IMR-90 (cell line): ENCODE results near the gene FUCA2. TPM values are rescaled to one million over a fixed set of nuclear protein-coding genes. Genes with fewer than 3 reads are reported as not detected.

Experiments
- ATAC-seq: fragments of 200-7000 bp; cut with Tn5 transposase; 2 replicates; pipeline ENCODE4 v1.9.1; 2020; ENCODE audit warnings: low read depth, mild to moderate bottlenecking, moderate library complexity
- BruUV-seq: library from RNA; stranded (reverse); fragments of 400-500 nt; replicated peaks from 2 replicates; lab custom pipeline; 2021; lab: Mats Ljungman, UMichigan
- CTCF ChIA-PET: fragments of 300-600 bp; formaldehyde crosslinking; extraction: SDS; loops from one replicate; lab custom pipeline; 2021; ENCODE audit warnings: antibody characterized with exemption; lab: Yijun Ruan, JAX
- POLR2A ChIA-PET: fragments of 300-600 bp; sonication (Branson Sonifier 250); formaldehyde crosslinking; loops from one replicate; lab custom pipeline; 2022; ENCODE audit warnings: antibody characterized with exemption; ENCODE audit not compliant: unreplicated experiment; lab: Charles Lee
- DNase-seq: peaks from one replicate; pipeline ENCODE4 v3.0.0; 2013
- H2AFZ ChIP-seq: replicated peaks from 2 replicates; pipeline ENCODE3; 2013; ENCODE audit warnings: low read length, mild to moderate bottlenecking; ENCODE audit not compliant: poor library complexity
- H2AK5ac ChIP-seq: 2 replicates; pipeline ENCODE4 v1.6.1; 2013; ENCODE audit warnings: low read depth, low read length, inconsistent platforms
- H2AK9ac ChIP-seq: replicated peaks from 2 replicates; pipeline ENCODE3; 2013; ENCODE audit warnings: mild to moderate bottlenecking, low read depth, low read length, moderate library complexity; ENCODE audit not compliant: poor library complexity
- H2BK120ac ChIP-seq: 2 replicates; pipeline ENCODE4 v1.6.1; 2013; ENCODE audit warnings: low read depth, low read length, inconsistent platforms
- H2BK15ac ChIP-seq: 3 replicates; pipeline ENCODE4 v1.6.1; 2013; ENCODE audit warnings: low read depth, low read length, inconsistent platforms
- H2BK20ac ChIP-seq: 2 replicates; pipeline ENCODE4 v1.6.1; 2013; ENCODE audit warnings: low read depth, mild to moderate bottlenecking, inconsistent platforms, low read length, moderate library complexity
- H2BK5ac ChIP-seq: 2 replicates; pipeline ENCODE4 v1.6.1; 2013; ENCODE audit warnings: mild to moderate bottlenecking, low read depth, low read length, inconsistent platforms; ENCODE audit not compliant: poor library complexity, severe bottlenecking
- H3K14ac ChIP-seq: replicated peaks from 2 replicates; pipeline ENCODE4 v1.6.1; 2013; ENCODE audit warnings: low read depth, low read length, inconsistent platforms
- H3K18ac ChIP-seq: 2 replicates; pipeline ENCODE4 v1.6.1; 2013; ENCODE audit warnings: low read depth, low read length, control low read depth
- H3K23ac ChIP-seq: 2 replicates; pipeline ENCODE4 v1.6.1; 2013; ENCODE audit warnings: low read depth, low read length, inconsistent platforms
- H3K27ac ChIP-seq: 2 replicates; pipeline ENCODE4 v1.5.1; 2013; ENCODE audit warnings: mild to moderate bottlenecking, control low read depth, low read length; ENCODE audit not compliant: insufficient read depth
- H3K27me3 ChIP-seq: 2 replicates; pipeline ENCODE4 v1.6.1; 2013; ENCODE audit warnings: low read length; ENCODE audit not compliant: control insufficient read depth, insufficient read depth
- H3K36me3 ChIP-seq: 2 replicates; pipeline ENCODE4 v1.6.1; 2013; ENCODE audit warnings: low read length, mixed read lengths; ENCODE audit not compliant: control insufficient read depth, insufficient read depth
- H3K4ac ChIP-seq: 2 replicates; pipeline ENCODE4 v1.6.1; 2013; ENCODE audit warnings: low read depth, low read length, inconsistent platforms
- H3K4me1 ChIP-seq: 2 replicates; pipeline ENCODE4 v1.6.1; 2013; ENCODE audit warnings: low read length, mixed read lengths; ENCODE audit not compliant: control insufficient read depth, insufficient read depth
- H3K4me2 ChIP-seq: 2 replicates; pipeline ENCODE4 v1.6.1; 2013; ENCODE audit warnings: low read depth, mild to moderate bottlenecking, control low read depth, low read length, moderate library complexity
- H3K4me3 ChIP-seq: 2 replicates; pipeline ENCODE4 v1.5.1; 2013; ENCODE audit warnings: low read depth, mild to moderate bottlenecking, control low read depth, low read length, moderate library complexity; ENCODE audit not compliant: insufficient read depth
- H3K56ac ChIP-seq: 2 replicates; pipeline ENCODE4 v1.6.1; 2013; ENCODE audit warnings: low read length, inconsistent platforms; ENCODE audit not compliant: insufficient read depth; ENCODE audit errors: extremely low read depth
- H3K79me1 ChIP-seq, 2 experiments: 2 replicates each; pipeline ENCODE4 v1.6.1; 2013; ENCODE audit warnings: low read length in 2 of 2, inconsistent platforms in 1 of 2, low read depth in 1 of 2
- H3K9ac ChIP-seq: 2 replicates; pipeline ENCODE4 v1.6.1; 2013; ENCODE audit warnings: low read depth, low read length, control low read depth
- H3K9me1 ChIP-seq: 2 replicates; pipeline ENCODE4 v1.6.1; 2013; ENCODE audit warnings: low read length, inconsistent platforms; ENCODE audit not compliant: insufficient read depth
- H3K9me3 ChIP-seq: 2 replicates; pipeline ENCODE4 v1.6.1; 2013; ENCODE audit warnings: low read length; ENCODE audit not compliant: control insufficient read depth, insufficient read depth
- H4K20me1 ChIP-seq: 2 replicates; pipeline ENCODE4 v1.6.1; 2013; ENCODE audit warnings: low read length, inconsistent platforms; ENCODE audit not compliant: insufficient read depth
- H4K5ac ChIP-seq: 2 replicates; pipeline ENCODE4 v1.6.1; 2013; ENCODE audit warnings: mild to moderate bottlenecking, low read depth, low read length, control low read depth
- H4K8ac ChIP-seq, 2 experiments: 2 replicates each; pipeline ENCODE4 v1.6.1; 2013; ENCODE audit warnings: low read depth in 2 of 2, low read length in 2 of 2, control low read depth in 1 of 2, inconsistent platforms in 1 of 2
- H4K91ac ChIP-seq: 2 replicates; pipeline ENCODE4 v1.6.1; 2013; ENCODE audit warnings: low read depth, low read length, inconsistent platforms; ENCODE audit not compliant: insufficient read depth
- MXI1 ChIP-seq: IDR thresholded peaks from 2 replicates; pipeline ENCODE4 v1.6.1; 2012; ENCODE audit warnings: low read depth, mild to moderate bottlenecking, low read length, moderate library complexity, borderline replicate concordance
- WGBS, 2 experiments: methylation state at CpG; one replicate each; pipeline versions ENCODE4 v1.1.5 to v1.1.7; 2013; ENCODE audit warnings: missing lambda C conversion rate in 2 of 2; ENCODE audit not compliant: insufficient read length in 1 of 2; ENCODE audit errors: extremely low coverage in 2 of 2; 5-methylcytosine and 5-hydroxymethylcytosine counted together
- dilution Hi-C: fragments of 300-500 bp; cut with HindIII; formaldehyde crosslinking; loops from one replicate; pipeline ENCODE4 v1.14.3; 2018; ENCODE audit warnings: low sequenced_read_pairs; ENCODE audit not compliant: unreplicated experiment
- in situ Hi-C: fragments of 300-500 bp; cut with MboI; formaldehyde crosslinking; loops from 3 replicates; pipeline ENCODE4 v1.14.3; 2019; ENCODE audit warnings: low sequenced_read_pairs, inconsistent platforms, mixed read lengths
- intact Hi-C: fragments of 100-400 bp; cut with micrococcal nuclease; formaldehyde crosslinking; loops from 2 replicates; pipeline ENCODE4 v1.10.0; 2022
- polyA plus RNA-seq, 3 experiments: library from polyadenylated mRNA; depleted of rRNA; stranded (reverse); fragments of >200 nt; gene quantifications; 2 replicates each; pipeline ENCODE4 v1.2.3, GENCODE V29; 2012; ENCODE audit warnings: low replicate concordance in 1 of 3
- total RNA-seq: library from RNA; depleted of rRNA; stranded (reverse); fragments of >200 nt; gene quantifications from 2 replicates; pipeline ENCODE4 v1.2.3, GENCODE V29; 2012
- TF ChIP-seq, protein P1 (sequence below): fragments of 150-350 bp; IDR thresholded peaks from 2 replicates; pipeline ENCODE4 v1.6.1; 2016; ENCODE audit warnings: low read depth, mild to moderate bottlenecking, low read length, moderate library complexity, borderline replicate concordance

FUCA2 gene
- total and polyA plus RNA-seq, 2 of the 4 experiments (the other 2 are of a cell fraction), result 44.1 to 47.4 TPM

DNA sequence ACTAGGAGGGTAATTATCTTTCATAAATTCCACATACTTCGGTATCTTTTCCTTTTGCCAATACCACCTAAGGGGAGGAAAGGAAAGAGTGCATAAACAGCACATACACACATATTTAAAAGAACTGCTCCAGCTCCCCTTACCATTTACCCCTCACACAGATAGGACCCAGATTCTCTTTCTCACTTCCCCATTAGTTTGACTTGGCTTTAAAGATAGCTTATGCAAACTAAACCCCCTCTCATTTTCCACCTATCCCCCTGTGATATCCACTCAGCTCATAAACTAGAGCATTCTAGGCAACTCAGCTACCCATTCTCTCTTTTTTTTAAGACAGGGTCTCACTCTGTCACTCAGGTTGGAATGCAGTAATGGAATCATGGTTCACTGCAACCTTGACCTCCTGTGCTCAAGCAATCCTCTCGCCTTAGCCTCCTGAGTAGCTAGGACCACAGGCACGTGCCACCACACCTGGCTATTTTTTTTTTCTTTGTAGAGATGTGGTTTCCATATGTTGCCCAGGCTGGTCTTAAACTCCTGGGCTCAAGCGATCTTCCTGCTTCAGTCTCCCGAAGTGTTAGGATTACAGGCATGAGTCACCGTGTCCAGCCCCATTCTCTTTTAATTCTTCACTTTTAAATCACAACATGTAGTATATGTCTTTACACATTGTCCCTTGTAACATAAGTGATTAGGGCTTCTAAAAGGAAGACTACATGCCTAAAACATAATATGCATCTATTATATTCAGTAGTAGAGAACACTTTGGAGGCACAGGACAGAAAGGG, 4.0 kb downstream of the FUCA2 start:
- Histone ChIP-seq H3K4me2 (no peak overlapping the region), H4K8ac (no peak overlapping the region), H3K4ac (no peak overlapping the region), H2AFZ (no peak overlapping the region), H3K56ac (no peak overlapping the region), H3K36me3 (peaks cover 10% of the 10 kb centered on the region), H3K9me1 (peaks cover 13% of the 10 kb centered on the region; the same call in 1 of the 2 replicates), H3K27me3 (no peaks in the 10 kb centered on the region), H3K9ac (no peak overlapping the region), H4K91ac (no peak overlapping the region), H3K23ac (no peak overlapping the region), H2BK20ac (no peak overlapping the region), H2BK15ac (no peak overlapping the region), H3K4me1 (peaks cover 10% of the 10 kb centered on the region), H4K5ac (no peak overlapping the region), H2AK9ac (no peak overlapping the region), H3K4me3 (no peak overlapping the region), H2AK5ac (no peak overlapping the region), H3K27ac (no peak overlapping the region), H3K14ac (no peak overlapping the region), H2BK5ac (no peak overlapping the region), H2BK120ac (no peak overlapping the region), H4K20me1 (no peaks in the 10 kb centered on the region), H3K18ac (no peak overlapping the region), H3K79me1 (peaks cover 25 to 55% of the 10 kb centered on the region in 2 experiments), H3K9me3 (no peaks in the 10 kb centered on the region)
- POLR2A ChIA-PET, result no interaction called here
- DNase-seq (peak; percentile 49), ATAC-seq (no peak; the same call in 1 of the 2 replicates)
- dilution Hi-C loops (no loop called here), intact Hi-C loops (no loop called here), in situ Hi-C loops (no loop called here)
- WGBS, 2 experiments, result no CpG with 5 or more reads among the region's 6 CpGs
- CTCF ChIA-PET, result interaction anchor here (0.6 kb wide), 1 partner anchor 29 kb away, joined by 6 read pairs; no protein-coding TSS in a partner anchor
- no peak for TF ChIP-seq MXI1
- TF ChIP-seq, protein P1, sequence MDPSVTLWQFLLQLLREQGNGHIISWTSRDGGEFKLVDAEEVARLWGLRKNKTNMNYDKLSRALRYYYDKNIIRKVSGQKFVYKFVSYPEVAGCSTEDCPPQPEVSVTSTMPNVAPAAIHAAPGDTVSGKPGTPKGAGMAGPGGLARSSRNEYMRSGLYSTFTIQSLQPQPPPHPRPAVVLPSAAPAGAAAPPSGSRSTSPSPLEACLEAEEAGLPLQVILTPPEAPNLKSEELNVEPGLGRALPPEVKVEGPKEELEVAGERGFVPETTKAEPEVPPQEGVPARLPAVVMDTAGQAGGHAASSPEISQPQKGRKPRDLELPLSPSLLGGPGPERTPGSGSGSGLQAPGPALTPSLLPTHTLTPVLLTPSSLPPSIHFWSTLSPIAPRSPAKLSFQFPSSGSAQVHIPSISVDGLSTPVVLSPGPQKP, result no peak
- BruUV-seq, result no TSS peak
